ENCODE measurements around the gene SLC5A3. TPM values are rescaled to one million over a fixed set of nuclear protein-coding genes. Genes with fewer than 3 reads are reported as not detected.

The SLC5A3 gene
- total RNA-seq, 1 donor from 2014 or later = 7.6 TPM

DNA sequence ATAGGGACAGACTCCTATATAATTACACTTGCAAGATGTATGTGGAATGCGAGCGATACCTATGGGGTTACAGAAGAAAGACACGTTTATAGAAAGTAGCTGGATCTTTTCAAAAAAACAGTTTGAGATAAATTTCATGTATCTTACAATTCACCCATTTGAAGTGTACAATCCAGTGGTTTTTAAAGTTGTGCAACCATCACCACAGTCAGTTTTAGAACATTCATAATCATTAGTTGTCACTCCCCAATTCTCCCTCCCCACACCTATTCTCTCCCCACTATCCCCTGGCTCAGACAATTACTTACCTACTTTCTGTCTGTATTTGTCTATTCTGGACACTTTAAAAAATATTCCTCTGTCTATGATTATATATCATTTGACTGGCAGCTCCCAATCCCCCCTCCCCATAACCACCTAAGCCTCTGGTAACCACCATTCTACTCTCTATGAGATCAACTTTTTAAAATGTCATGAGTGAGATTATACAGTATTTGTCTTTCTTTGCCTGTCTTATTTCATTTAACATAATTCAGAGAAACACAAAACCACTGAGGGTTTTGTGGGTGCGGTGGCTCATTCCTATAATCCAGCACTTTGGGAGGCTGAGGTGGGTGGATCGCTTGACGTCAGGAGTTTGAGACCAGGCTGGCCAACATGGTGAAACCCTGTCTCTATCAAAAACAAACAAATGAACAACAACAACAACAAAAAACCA is 39.1 kb downstream of the SLC5A3 start:
- no peak for DNase-seq (ENCODE audit: low spot score)
- H3K27ac Mint-ChIP-seq (ENCODE audit: unreplicated experiment) = no peak overlapping the region
- no peaks in the 10 kb centered on the region for H3K27me3 Mint-ChIP-seq (ENCODE audit: unreplicated experiment)
- H3K36me3 Mint-ChIP-seq (ENCODE audit: low read depth, unreplicated experiment) = no peaks in the 10 kb centered on the region
- peaks cover 7% of the 10 kb centered on the region for H3K4me1 Mint-ChIP-seq (ENCODE audit: unreplicated experiment)
- no peaks in the 10 kb centered on the region for H3K9me3 Mint-ChIP-seq (ENCODE audit: unreplicated experiment)
- no peak overlapping the region for H3K4me3 Mint-ChIP-seq (ENCODE audit: unreplicated experiment)
- TF ChIP-seq, protein P1, sequence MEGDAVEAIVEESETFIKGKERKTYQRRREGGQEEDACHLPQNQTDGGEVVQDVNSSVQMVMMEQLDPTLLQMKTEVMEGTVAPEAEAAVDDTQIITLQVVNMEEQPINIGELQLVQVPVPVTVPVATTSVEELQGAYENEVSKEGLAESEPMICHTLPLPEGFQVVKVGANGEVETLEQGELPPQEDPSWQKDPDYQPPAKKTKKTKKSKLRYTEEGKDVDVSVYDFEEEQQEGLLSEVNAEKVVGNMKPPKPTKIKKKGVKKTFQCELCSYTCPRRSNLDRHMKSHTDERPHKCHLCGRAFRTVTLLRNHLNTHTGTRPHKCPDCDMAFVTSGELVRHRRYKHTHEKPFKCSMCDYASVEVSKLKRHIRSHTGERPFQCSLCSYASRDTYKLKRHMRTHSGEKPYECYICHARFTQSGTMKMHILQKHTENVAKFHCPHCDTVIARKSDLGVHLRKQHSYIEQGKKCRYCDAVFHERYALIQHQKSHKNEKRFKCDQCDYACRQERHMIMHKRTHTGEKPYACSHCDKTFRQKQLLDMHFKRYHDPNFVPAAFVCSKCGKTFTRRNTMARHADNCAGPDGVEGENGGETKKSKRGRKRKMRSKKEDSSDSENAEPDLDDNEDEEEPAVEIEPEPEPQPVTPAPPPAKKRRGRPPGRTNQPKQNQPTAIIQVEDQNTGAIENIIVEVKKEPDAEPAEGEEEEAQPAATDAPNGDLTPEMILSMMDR (IDR thresholded peaks at IDR 0.05; ENCODE audit: unreplicated experiment) = no peak

DNA sequence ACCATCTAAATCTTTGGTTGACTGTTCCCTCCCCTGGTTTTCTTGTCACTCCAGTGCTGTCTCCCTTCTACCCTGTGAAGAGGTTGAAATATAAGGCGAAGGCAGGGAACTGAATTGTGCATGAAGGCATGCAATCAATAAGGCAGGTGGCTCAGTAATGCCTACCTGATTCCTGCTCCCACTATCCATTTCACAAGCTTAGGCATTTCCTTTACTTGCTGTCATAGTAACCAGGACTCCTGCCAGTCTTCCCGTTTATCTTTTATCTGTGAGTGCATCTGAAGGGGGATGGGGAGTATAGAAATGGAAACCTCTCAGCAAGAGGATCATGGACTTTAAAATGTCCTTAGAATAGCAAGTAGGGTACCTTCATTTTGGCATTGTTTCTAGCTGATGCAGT is 40.5 kb downstream of the SLC5A3 start:
- H3K36me3 Mint-ChIP-seq (ENCODE audit: low read depth, unreplicated experiment) = no peaks in the 10 kb centered on the region
- TF ChIP-seq, protein P1 (IDR thresholded peaks at IDR 0.05; ENCODE audit: unreplicated experiment) = no peak

GRCh38 chr21:34115160-34115559 is 41.8 kb downstream of the SLC5A3 start:
- Mint-ChIP-seq H3K27me3 (ENCODE audit: unreplicated experiment) (no peaks in the 10 kb centered on the region), H3K4me1 (ENCODE audit: unreplicated experiment) (peaks cover 7% of the 10 kb centered on the region), H3K36me3 (ENCODE audit: low read depth, unreplicated experiment) (no peaks in the 10 kb centered on the region), H3K27ac (ENCODE audit: unreplicated experiment) (no peak overlapping the region), H3K4me3 (ENCODE audit: unreplicated experiment) (no peak overlapping the region), H3K9me3 (ENCODE audit: unreplicated experiment) (no peaks in the 10 kb centered on the region)
- TF ChIP-seq, protein P1 (IDR thresholded peaks at IDR 0.05; ENCODE audit: unreplicated experiment) = no peak
- no peak for DNase-seq (ENCODE audit: low spot score)

More for the DNA sequence above, 40.5 kb downstream of the SLC5A3 start:
- DNase-seq (ENCODE audit: low spot score) = no peak
- no peaks in the 10 kb centered on the region for H3K9me3 Mint-ChIP-seq (ENCODE audit: unreplicated experiment)
- no peaks in the 10 kb centered on the region for H3K27me3 Mint-ChIP-seq (ENCODE audit: unreplicated experiment)
- H3K27ac Mint-ChIP-seq (ENCODE audit: unreplicated experiment) = no peak overlapping the region
- no peak overlapping the region for H3K4me3 Mint-ChIP-seq (ENCODE audit: unreplicated experiment)
- peaks cover 7% of the 10 kb centered on the region for H3K4me1 Mint-ChIP-seq (ENCODE audit: unreplicated experiment)

DNA sequence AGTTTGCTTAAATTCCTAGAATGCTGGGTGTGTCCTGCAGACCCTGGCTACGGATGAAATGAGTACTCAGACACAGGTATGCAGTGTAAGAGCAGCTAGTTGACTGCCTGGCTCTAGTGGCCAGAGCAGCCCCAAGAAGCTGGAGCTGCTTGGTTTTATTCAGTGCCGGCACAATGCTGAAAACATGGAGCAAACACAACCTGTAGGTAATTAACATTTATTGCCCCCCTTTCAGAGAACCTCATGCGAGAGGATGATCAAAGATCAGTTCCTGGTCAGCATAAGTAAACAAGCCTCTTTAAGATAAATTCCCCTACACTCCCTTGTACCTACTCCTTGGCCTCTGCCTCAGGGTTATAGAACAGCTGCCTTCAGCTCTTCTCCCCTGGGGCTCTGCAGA is 43.2 kb downstream of the SLC5A3 start:
- no peaks in the 10 kb centered on the region for H3K27me3 Mint-ChIP-seq (ENCODE audit: unreplicated experiment)
- no peak overlapping the region for H3K27ac Mint-ChIP-seq (ENCODE audit: unreplicated experiment)
- no peak for DNase-seq (ENCODE audit: low spot score)
- H3K4me3 Mint-ChIP-seq (ENCODE audit: unreplicated experiment) = no peak overlapping the region
- H3K36me3 Mint-ChIP-seq (ENCODE audit: low read depth, unreplicated experiment) = no peaks in the 10 kb centered on the region
- H3K4me1 Mint-ChIP-seq (ENCODE audit: unreplicated experiment) = peaks cover 7% of the 10 kb centered on the region
- H3K9me3 Mint-ChIP-seq (ENCODE audit: unreplicated experiment) = no peaks in the 10 kb centered on the region
- TF ChIP-seq, protein P1 (IDR thresholded peaks at IDR 0.05; ENCODE audit: unreplicated experiment) = no peak

GRCh38 chr21:34120867-34121266 is 47.5 kb downstream of the SLC5A3 start:
- Mint-ChIP-seq H3K27ac (ENCODE audit: unreplicated experiment) (no peak overlapping the region), H3K27me3 (ENCODE audit: unreplicated experiment) (peaks cover 2% of the 10 kb centered on the region), H3K4me1 (ENCODE audit: unreplicated experiment) (no peaks in the 10 kb centered on the region), H3K9me3 (ENCODE audit: unreplicated experiment) (no peaks in the 10 kb centered on the region), H3K4me3 (ENCODE audit: unreplicated experiment) (no peak overlapping the region), H3K36me3 (ENCODE audit: low read depth, unreplicated experiment) (no peaks in the 10 kb centered on the region)
- no peak for DNase-seq (ENCODE audit: low spot score)
- TF ChIP-seq, protein P1 (IDR thresholded peaks at IDR 0.05; ENCODE audit: unreplicated experiment) = no peak
